ENCODE measurements around the gene PEAK3.

PEAK3 gene

DNA sequence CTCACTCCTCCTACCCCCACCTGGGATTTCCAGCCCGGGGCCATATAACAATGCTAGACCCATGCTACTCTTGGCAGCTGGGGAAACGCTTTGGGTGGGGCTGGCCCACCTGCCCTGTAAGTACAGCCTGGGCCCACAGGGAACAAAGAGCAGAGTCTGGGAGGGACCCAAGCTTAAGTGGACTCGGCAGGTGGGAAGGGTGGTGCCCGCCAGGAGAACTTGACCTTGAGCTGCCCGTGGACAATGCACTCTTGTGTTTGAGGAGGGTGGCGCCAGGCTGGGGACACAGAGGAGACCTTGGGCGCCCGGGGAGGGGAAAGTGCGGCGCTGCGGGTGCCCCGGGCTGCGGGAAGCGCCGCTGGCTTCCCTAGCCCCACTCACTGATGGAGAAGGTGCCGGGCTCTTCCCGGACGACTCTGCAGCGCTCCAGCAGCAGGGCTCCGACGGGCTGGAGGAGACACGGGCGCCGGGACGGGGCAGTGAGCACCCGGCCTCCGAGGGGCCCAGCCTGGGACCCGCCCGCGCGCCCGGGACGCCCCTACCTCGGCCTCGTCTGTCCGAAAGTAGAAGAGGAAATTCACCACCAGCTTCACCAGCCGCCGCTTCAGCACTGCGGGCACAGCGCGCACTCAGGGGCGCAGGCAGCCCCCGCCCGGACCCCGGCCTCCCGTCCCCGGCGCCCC is 46.5 kb downstream of the PEAK3 start:
- no peak for DNase-seq

- no peak for DNase-seq
Measured at GRCh38 chr19:2234996-2235380, 47.0 kb downstream of the PEAK3 start.

DNA sequence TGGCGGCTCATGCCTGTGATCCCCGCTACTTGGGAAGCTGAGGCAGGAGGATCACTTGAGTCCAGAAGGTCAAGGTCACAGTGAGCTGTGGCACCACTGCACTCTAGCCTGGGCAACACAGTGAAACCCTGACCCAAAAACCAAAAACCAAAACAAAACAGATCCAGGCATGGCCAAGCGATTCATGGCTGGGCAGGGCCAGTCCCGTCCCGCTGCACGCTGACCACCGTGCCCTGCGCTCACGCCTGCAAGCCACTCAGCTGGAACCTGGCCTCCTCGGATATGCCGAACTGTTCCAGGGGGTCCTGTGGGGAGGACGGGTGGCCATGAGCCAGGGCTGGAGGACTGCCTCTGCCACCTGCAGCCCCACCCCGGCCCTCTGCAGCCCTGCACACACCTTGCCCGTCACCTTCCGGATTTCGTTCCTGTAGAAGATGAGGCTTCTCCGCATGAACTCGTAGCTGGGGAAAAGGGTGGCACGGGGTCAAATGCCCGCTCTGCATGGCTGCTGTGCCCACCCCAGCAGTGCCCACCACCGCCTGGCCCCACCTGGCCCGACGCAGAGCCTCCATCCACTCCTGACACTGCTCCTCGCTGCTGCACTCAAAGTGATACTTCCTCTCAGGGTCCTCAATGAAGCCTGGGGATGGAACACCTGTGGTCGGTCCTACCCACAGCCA is 48.2 kb downstream of the PEAK3 start:
- DNase-seq, result no peak

- DNase-seq, result no peak
Measured at GRCh38 chr19:2232286-2233151, 49.5 kb downstream of the PEAK3 start.

GRCh38 chr19:2231621-2232221 is 50.3 kb downstream of the PEAK3 start:
- no peak for DNase-seq

DNA sequence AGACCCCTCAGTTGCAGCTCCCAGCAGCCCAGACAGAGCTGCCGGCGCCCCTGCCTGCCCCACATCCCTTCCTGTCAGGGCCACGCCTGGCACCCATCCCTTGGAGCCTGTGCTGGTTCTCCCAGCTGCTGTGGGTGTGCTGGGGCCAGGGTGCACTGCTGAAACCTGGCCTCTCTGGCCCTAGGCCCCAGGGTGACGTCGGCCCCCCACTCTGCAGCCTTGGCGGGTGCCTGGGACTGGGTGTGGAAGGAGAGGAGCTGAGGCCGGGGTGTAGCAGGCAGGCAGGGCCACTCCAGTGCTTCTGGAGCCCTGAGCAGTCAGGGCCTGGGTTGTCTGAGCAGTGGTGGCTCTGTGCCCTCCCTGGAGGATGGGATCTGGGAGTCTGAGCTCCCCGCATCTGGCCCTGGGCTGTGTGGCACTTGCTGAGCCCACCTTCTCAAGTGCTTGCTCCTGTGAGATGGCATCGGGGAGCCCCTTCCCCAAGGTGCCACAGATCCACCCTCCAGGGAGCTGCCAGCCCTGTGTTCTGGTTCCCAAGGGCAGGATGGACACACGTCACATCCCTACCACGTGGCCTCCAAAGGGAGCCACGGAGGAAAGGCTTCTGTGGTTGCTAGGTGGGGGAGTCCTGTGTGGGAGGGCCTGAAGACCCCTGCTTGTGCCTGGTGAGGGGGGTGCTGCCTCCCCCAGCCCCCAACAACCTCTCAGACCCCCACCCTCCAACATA is 51.0 kb downstream of the PEAK3 start:
- DNase-seq, result no peak

DNA sequence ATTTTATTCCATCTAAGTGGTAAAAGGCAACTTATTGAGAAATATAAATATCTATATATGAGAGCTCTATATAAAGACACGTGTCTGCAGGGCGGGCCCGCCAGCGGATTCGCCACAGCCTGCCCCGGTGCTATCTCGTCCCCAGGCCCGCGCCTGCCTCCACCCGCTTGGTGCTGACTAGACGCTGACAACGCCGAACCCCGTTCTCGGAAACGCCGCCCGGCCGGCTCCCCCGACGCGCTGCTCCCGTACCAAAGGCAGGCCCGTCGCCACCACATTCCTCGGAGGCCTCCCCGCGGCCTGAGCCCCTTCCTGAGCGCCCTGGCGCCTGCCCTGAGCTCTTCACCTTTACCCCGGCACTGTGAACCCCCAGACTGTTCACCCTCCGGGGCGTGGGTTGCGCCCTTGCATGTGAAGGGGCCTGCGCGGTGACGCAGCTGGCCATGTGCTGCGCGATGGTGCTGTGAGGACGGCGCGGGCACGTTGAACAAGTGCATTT is 51.9 kb downstream of the PEAK3 start:
- no peak for DNase-seq

GRCh38 chr19:2229103-2230032 is 52.6 kb downstream of the PEAK3 start:
- DNase-seq, result no peak

DNA sequence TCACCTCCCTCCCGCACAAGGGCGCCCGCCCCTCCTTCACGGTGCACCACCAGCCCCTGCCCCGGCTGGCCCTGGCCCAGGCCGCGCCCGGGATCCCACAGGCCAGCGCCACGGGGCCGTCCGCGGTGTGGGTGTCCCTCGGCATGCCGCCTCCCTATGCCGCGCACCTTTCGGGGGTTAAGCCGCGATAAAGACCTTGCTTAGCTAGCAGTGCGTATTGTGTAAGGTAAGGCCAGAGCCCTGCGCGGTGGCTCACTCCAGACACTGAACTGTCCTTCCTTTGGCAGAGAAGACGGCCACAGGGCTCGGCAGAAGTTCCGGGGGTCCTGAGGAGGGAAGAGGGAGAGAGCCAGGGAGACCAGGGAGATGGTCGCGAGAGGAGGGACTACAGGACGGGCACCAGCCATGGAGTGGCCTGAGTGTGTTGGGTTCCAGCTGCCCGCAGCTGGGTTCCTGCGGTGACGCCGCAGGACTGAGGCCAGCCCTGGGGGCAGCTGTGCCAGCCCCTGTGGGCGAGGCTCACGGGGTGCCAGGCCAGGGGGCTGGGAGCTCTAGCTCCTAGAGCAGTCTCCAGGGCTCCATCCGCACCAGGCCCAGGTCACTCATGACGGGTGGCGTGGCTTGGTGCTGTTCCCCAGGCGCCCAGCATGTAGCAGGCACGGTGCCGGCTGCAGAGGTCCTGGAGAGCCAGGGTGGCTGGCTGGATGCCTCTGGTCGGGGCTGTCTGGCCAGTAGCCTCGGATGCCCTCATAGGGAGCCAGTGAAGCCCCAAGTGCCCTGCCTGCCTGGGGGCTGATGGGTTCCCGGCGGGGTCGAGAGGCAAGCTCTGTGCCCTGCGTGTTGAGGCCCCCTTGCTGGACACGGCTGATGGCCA is 53.6 kb downstream of the PEAK3 start:
- DNase-seq, result no peak

GRCh38 chr19:2227415-2228156 is 54.4 kb downstream of the PEAK3 start:
- no peak for DNase-seq

- no peak for DNase-seq
Measured at GRCh38 chr19:2226840-2227360, 55.1 kb downstream of the PEAK3 start.

DNA sequence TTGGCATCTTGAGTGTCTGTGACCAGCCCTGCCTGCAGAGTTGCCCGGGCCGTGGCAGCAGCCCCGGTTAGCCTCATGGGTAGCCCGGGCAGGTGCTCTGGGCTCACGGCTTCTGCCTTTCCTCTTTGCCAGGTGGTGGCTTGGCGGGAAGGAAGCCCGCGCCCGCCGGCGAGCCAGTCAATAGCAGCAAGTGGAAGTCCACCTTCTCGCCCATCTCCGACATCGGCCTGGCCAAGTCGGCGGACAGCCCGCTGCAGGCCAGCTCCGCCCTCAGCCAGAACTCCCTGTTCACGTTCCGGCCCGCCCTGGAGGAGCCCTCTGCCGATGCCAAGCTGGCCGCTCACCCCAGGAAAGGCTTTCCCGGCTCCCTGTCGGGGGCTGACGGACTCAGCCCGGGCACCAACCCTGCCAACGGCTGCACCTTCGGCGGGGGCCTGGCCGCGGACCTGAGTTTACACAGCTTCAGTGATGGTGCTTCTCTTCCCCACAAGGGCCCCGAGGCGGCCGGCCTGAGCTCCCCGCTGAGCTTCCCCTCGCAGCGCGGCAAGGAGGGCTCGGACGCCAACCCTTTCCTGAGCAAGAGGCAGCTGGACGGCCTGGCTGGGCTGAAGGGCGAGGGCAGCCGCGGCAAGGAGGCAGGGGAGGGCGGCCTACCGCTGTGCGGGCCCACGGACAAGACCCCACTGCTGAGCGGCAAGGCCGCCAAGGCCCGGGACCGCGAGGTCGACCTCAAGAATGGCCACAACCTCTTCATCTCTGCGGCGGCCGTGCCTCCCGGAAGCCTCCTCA is 55.7 kb downstream of the PEAK3 start:
- DNase-seq, result no peak

GRCh38 chr19:2225415-2226050 is 56.4 kb downstream of the PEAK3 start:
- no peak for DNase-seq

- no peak for DNase-seq
Measured at GRCh38 chr19:2224754-2225349, 57.1 kb downstream of the PEAK3 start.
